GM21447 (cell line): ENCODE measurements around the gene RAET1G.
"Not testable (repeated sequence)": the region's sequence is repeated elsewhere in the genome, so short reads cannot be mapped to it uniquely, and the experiment has no call there.

ENCODE experiments used
- ATAC-seq: cut with Tn5 transposase; IDR thresholded peaks from one replicate; pipeline ENCODE4 v1.9.1; 2021; ENCODE audit not compliant: unreplicated experiment

Gene RAET1G, protein sequence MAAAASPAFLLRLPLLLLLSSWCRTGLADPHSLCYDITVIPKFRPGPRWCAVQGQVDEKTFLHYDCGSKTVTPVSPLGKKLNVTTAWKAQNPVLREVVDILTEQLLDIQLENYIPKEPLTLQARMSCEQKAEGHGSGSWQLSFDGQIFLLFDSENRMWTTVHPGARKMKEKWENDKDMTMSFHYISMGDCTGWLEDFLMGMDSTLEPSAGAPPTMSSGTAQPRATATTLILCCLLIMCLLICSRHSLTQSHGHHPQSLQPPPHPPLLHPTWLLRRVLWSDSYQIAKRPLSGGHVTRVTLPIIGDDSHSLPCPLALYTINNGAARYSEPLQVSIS

DNA sequence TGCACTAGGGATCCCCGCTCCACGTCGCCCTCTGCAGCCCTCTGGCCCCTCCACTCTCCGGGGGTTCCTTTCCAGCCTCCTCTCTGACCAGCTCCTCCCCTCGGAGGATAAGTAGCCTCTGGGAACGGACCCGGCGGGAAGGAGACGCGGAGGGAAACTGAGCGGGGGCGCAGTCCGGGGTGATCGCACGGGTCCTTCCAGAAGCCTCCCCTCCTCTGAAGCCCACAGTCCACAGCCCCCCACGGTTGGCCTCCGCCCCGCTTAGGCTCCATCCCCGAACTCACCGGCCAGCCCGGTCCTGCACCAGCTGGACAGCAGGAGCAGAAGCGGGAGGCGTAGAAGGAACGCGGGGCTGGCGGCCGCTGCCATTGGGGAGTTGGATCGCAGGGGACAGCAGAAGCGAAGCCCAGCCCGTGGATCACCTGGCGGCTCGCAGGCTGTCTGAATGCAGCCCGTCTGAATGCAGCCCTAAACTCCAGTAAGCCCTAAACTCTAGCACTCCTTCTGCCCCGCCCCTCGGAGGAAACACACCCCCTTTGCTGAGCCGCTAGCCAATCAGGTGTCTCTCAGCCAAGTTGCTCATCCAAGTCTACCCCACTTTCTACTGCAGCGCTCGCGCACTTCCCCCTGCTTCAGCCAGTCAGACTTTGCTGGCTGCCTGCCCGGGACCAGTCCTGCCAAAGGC lies at the start of gene RAET1G:
Gene RAET1G (minus strand): TSS at position 480 of the 685 bp plus-strand sequence. CDS start 111 bp downstream, at position 369.
- ATAC-seq, result no peak

DNA sequence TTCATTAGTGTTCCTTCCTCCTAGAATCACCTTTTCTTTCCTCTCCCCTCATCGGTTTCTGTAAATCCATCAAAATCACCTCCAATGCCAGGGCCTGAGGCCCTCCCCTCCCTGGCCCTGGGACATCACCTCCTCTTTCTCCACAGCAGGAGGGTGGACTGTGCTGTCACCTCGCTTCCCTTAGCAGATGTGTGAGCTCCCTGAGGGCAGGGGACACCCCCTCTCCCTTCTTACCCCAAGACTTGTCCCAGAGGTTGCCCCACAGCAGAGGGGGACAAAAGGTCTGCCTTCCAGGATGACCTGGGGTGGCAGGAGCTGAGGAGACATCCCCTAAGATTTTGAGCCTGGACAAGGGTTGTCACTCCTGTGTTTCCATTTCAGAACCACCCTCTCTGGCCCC lies 46.7 kb upstream of the RAET1G start:
- no peak for ATAC-seq

DNA sequence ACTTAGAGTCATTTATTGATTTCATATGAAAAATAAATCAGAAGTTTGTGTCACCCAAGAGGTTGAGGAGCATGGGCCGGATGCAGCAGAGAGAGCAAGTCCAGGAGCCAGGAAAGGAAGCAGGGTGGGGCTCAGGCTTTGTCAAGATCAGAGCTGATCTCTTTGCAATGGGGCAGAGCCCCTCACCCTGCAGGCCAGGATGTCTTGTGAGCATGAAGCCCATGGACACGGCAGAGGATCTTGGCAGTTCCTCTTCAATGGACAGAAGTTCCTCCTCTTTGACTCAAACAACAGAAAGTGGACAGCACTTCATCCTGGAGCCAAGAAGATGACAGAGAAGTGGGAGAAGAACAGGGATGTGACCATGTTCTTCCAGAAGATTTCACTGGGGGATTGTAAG lies 46.0 kb upstream of the RAET1G start:
- not testable (repeated sequence) for ATAC-seq

DNA sequence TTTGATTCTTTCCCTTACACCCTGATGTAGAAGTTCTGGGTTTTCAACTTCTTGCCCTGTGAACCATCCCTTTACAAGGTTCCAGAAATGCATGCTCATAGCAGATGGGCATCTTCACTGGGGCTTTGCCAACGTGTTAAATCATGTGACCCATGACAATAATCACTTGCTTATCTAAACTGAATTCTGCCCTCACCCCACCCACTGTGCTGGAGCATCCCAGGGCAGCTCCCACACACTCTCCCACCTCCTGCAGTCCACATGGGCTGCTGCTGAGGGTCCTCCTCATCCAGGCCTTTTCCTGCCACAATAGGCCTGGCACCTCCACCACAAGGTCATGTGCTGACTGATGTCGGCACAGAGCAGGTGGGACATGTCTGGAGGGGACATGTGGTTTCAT lies 45.1 kb upstream of the RAET1G start:
- not testable (repeated sequence) for ATAC-seq

DNA sequence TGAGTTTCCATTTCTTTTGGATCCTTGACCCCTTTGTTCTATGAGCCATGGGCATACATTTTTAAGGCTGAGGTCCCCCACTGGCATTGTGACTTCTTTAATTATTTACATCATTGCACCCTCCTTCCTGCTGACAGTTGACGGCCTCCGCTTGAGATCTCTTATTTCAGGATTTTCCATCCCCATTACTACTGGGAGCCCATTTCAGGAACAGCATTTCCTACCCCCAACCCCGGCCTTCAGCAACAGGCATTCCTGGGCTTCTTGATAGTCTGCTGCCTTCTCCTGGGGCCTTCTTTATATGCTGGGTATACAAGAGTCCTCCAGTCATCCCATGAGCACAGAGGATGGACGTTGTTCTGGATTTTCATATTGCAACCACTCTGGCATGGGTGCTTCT lies 44.7 kb upstream of the RAET1G start:
- ATAC-seq, result no peak

DNA sequence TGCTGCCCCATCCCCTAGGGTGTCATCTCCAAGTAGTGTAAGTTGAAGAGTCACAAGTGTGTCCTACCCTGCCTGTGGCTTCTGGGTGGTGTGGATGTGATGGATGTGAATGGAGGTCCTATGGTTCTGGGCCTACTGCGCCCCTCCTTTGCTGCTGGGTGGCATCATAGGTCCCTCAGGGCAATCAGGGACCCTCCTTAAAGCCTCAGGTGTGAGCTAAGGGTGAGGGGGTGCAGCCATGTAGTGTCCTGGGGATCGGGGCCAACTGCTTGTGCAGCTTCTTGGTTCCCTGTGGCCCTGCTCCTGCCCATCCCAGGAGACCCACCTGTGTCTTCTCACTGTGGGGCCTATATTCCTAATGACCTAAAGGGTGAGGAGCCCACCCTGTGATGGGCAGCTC lies 43.4 kb upstream of the RAET1G start:
- not testable (repeated sequence) for ATAC-seq

DNA sequence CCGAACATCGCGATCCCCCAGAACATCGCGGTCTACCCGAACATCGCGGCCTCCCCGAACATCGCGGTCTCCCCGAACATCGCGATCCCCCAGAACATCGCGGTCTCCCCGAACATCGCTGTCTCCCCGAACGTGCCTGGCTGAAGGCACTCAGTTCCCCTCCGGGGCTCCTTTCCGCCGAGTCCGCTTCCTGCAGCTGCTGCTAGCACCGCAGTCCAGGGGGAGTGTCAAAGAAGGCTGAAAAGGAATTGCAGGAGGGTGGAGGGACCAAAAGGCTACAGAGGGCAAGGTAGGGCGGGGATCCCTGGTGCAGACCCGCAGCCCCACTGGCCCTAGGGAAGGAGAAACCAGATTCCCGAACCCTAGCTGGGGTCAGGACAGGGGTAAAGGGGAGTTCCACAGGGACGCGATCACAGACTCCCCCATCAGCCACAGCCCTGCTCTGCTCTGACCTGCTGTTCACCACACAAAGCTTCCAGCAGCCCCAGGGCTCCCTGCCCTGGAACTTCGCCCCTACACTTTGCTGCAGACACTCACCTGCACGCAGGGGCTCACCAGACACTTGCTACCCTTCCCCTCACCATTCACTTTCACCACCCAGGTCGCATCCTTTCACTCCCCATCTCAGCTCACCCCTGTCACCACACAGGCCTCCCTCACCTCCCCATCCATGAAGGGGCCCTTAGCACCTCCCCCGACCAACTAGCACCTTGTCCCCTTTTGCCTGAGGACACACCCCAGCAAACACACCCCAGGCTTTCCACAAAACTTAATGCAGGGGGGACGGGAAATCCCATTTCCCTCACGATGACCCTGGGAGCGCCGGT lies 42.5 kb upstream of the RAET1G start:
- ATAC-seq, result no peak

DNA sequence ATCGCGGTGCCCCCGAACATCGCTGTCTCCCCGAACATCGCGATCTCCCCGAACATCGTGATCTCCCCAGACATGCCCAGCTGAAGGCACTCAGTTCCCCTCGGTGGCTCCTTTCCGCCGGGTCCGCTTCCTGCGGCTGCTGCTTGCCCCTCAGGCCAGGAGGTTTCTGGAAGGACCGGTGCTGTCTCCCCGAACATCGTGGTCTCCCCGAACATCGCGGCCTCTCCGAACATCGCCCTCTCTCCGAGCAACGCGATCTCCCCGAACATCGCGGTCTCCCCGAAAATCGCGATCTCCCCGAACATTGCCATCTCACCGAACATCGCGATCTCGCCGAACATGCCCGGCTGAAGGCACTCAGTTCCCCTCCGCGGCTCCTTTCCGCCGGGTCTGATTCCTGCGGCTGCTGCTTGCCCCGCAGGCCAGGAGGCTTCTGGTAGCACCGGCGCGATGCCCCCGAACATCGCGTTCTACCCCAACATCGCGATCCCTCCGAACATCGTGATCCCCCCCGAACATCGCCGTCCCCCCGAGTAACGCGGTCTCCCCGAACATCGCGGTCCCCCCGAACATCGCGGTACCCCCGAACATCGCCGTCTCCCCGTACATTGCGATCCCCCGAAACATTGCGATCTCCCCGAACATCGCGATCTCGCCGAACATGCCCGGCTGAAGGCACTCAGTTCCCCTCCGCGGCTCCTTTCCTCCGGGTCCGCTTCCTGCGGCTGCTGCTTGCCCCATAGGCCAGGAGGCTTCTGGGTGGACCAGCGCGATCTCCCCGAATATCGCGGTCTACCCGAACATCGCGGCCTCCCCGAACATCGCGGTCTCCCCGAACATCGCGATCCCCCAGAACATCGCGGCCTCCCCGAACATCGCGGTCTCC lies 41.6 kb upstream of the RAET1G start:
- no peak for ATAC-seq

DNA sequence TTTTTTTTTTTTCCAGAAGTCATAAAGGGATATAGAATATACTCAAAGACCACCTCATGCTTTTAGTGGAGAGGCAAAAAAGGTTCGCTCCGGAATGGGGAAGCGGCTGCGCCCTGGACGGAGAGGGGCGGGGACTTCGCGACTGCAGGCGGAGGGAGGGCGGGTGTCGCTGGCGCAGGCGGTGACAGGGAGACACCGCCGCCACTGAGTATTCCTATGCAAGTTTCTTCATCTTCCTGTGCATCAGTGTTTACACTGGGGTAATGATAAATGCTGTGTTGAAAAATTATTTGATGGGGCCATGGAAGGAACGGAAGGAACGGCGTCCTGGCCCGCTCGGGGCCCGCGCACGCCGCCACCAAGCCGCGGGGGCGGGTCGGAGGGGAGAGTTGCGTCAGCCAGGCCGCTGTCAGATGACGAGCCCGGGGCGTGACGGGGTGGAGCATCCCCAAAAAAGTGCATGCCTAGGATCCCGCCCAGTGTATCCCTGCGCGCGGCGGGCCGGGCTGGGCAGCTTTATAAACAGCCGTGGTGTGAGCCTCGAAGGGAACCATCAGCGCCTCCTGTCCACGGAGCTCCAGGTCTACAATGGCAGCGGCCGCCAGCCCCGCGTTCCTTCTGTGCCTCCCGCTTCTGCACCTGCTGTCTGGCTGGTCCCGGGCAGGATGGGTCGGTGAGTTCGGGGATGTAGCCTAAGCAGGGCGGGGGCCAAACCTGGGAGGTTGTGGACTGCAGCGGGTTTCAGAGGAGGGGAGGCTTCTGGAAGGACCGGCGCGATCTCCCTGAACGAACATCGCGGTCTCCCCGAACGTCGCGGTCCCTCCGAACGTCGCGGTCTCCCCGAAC lies 40.8 kb upstream of the RAET1G start, which contains the start of gene ULBP1:
Gene ULBP1 (plus strand): TSS at position 482 of the 846 bp plus-strand sequence. CDS start 107 bp downstream, at position 589.
- peak; percentile 65 for ATAC-seq

DNA sequence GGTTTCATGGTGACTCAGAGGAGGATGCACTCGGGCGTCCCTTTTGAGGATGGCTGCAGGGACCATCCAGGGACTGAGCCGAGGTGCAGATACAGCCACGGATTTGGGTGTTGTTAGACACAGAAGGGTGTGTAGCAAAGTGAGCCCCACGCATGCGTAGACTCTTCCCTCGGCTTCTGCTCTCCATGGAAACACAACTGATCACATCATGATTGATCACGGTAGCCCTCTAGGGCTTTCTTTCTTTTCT lies 40.2 kb upstream of the RAET1G start:
- no peak for ATAC-seq

DNA sequence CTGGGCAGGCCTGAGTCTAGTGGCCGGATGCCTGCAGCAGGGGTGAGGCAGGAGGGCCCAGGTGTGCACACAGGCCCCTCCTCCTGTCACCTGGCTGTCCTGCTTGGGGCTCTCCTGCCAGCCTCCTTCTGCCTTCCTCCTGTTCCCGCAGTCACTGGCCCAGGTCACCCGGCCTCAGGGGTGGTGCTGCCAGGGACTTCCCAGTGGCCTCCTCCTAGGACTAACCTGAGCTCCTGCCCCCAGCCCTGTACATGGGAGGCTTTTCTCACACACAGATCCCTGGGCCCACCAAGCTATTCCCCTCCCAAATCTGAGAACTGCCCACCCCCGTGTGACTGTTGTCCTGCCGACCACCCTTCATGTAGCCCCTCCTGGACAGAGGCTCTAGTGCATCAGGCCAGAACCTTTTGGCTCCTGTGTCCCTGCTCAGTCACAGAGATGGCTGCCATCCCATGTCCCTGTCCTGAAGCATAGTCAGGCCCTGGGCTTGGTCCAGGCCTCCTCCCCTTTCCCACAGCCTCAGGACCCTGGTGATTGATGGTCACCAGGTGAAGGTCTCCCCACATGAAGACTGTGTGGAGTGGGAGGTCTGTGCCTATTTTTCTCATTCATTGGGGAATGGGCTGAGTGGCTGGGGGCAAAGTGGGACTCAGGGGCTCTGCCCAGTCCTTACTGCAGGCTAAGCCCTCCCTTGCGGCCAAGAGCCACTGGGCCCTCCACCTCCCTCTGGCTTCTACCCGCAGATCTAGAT lies 39.7 kb upstream of the RAET1G start:
- no peak for ATAC-seq

DNA sequence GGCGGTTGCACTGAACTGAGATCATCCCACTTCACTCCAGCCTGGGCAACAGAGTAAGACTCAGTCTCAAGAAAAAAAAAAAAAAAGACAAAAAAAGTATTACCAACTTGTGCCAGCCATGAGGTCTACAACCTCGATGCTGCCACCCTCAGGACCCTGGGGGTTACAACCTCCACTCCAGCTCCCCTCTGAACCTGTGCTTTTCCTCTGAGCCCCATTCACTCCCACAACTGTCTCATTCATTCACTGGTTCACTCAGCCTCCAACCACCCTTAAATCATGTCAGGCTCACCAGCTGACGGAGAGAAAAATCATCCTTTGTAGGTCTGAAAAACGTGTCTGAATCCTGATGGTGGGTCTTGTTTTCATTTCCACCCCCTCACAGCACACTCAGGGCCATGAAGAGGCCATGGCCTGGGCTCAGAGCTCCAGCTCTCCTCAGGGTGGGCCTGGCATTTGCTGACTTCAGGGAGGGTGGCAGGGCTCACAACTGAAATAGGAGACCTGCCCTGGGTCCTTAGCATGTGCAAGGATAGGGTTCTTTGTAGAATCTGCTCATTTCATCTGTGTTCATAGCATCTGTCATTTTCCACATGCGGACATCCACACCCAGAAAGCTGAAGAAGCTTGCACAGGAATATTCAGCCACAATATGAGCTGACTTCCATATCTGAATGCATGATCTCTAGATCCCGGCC lies 39.0 kb upstream of the RAET1G start:
- no peak for ATAC-seq

DNA sequence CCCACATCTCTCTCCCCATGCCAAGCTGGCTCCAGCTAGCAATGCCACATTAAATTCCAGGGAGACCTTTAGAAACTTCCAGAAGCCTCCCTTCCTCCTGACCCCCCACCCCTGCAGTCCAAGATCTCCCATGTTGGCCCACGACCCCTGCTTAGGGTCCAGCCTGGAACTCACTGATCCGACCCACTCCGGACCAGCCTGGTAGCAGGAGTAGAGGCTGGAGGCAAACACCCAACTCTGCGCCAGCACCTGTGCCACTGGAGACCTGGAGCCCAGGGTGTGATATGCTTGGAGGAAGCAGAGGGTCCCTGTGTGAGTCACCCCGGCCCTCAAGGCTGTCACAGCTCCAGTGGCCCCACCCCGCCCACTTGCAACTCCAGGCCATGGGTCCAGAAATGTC lies 37.6 kb upstream of the RAET1G start:
- no peak for ATAC-seq

DNA sequence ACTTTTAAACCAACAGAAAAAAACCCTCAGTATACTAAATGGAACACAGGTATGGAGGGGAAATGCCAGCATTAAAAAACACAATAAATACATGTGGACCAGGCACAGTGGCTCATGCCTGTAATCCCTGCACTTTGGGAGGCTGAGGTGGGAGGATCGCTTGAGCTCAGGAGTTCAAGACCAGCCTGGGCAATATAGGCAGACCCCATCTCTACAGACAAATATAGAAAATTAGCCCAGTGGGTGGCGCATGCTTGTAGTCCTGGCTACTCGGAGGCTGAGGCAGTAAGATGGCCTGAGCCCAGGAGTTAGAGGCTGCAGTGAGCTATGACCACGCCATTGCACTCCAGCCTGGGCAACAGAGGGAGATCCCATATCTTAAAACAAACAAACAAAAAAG lies 36.9 kb upstream of the RAET1G start:
- ATAC-seq, result not testable (repeated sequence)

DNA sequence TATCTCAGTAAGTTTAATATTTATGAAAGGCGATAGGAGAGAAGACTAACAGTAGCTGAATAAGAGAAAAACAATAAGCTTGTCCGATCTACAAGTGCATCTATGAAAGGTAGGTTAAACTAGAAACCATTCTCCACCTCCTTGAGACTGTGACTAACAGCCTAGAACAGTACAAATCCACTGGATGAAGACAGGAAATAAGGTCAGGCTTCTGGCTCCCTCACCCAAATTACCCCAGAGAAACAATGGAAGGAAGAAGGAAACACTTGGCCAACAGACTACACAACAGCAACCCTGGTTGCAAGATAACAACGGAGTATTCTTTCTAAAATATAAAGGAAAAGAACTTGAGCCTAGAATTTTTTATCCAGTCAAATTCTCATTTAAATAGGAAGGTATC lies 35.2 kb upstream of the RAET1G start:
- not testable (repeated sequence) for ATAC-seq

DNA sequence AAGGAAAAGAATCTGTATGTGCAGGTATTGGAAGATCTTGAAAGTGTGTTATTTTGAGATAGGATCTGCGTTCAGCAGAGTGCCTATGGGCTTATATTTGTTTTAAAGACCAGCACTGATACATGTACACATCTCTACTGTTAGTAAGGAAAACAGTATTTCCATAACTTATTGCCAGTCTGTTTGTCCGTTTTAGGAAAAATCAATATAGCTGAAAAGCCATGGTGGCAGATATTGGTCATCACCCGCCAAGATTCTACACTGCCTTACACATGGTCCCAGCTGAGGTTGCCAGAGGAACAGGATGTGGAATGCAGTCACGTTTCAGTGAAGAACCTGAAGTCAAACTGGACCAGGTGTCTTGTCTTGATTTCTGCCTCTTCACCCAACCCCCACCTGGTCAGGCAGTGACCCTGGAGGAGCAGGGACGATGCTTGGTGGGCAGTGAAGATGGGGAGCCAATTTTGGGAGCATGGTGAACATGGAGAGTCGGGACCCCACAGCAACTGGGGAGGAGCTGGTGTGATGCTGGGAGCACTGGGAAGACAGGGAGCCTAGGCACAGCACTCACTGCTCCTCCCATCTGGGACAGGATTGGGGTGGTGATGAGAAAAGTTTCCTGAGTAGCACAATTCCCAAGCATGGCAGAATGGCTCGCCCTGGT lies 32.9 kb upstream of the RAET1G start:
- not testable (repeated sequence) for ATAC-seq

DNA sequence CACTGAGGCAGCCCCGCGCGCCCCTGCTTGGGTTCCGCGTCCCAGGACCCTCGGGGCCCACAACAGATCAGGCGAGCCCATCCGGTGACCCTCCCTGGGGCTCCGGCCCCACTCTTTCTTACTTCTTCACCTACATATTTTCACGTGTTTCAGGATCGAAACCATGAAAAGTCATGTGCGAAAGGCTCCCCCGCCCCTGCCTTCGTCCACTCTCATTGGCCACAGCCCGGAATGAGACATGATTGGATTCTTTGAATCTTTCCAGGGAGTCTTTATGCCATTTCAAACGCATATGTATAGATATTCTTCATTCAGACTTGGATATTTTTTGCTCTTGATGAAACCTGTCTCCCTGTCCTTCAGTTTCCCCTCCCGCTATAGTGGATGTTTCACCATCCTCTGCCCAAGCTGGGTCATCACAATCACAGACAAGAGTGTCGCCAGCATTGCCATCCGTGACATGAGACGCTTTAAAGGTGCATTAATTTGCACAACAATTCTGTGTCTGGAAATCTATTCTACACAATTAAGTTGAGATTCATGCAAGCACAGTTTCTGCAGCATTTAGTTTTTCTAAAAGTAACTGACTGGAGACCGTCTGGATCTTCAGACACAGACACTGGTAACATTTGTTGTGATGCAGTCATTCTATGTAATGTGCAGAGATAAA lies 32.2 kb upstream of the RAET1G start:
- not testable (repeated sequence) for ATAC-seq
